Activated CD4-positive, CD25-positive, alpha-beta regulatory T cell (primary cell): ENCODE data around the gene BACH1.

Experiments
- DNase-seq, 4 experiments: peaks; one replicate each; lab custom pipeline; 2025; lab: John Stamatoyannopoulos, UW

BACH1 gene

DNA sequence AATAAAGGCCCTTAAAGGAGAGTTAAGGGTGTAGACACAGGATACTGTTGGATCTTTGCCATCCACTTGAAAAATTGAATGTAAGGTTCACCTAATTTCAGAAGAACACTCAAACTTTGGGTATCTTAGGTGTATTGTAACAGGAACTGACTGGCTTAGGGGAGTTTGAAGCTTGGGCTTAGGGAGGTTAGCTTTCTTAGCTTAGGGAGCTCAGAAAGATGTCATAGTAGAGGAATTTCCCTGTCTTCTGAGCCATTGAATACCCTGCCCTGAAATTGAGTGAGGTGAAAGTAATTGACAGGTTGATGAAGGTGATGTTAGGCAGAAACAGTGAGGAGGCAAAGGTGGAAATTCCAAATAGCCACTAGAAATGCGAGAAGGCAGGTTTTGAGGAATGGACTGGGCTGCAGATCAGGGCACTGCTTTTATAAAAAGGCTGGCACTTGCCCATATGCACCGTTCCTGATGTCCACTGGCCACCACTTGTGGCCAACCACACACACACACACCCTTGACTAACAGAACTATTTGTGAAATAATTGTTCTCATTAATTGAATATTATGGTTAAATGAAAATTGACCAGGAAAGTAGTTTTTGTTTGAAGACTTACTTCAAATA, 16.5 kb downstream of the BACH1 start:
- no peak for DNase-seq

GRCh38 chr21:29316029-29316742, 17.5 kb downstream of the BACH1 start:
- DNase-seq, result no peak

- DNase-seq, result no peak
Observed at GRCh38 chr21:29316806-29317205, 18.1 kb downstream of the BACH1 start.

GRCh38 chr21:29318354-29318753, 19.6 kb downstream of the BACH1 start:
- no peak for DNase-seq

GRCh38 chr21:29320031-29320430, 21.3 kb downstream of the BACH1 start:
- no peak for DNase-seq

GRCh38 chr21:29321217-29321616, 22.5 kb downstream of the BACH1 start:
- DNase-seq, result no peak

GRCh38 chr21:29321932-29322928, 23.5 kb downstream of the BACH1 start:
- DNase-seq, result no peak

DNA sequence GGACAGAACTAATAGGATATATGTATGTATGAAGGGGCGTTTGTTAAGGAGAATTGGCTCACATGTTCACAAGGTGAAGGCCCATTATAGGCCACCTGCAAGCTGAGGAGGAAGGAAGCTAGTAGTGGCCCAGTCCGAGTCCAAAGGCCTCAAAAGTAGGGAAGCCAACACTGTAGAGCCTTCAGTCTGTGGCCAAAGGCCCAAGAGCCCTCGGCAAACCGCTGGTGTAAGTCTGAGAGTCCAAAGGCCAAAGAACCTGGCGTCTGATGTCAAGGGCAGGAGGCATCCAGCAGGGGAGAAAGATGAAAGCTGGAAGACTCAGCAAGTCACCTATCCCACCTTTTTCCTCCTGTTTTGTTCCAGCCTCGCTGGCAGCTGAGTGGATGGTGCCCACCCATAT, 24.5 kb downstream of the BACH1 start:
- DNase-seq, result no peak

DNA sequence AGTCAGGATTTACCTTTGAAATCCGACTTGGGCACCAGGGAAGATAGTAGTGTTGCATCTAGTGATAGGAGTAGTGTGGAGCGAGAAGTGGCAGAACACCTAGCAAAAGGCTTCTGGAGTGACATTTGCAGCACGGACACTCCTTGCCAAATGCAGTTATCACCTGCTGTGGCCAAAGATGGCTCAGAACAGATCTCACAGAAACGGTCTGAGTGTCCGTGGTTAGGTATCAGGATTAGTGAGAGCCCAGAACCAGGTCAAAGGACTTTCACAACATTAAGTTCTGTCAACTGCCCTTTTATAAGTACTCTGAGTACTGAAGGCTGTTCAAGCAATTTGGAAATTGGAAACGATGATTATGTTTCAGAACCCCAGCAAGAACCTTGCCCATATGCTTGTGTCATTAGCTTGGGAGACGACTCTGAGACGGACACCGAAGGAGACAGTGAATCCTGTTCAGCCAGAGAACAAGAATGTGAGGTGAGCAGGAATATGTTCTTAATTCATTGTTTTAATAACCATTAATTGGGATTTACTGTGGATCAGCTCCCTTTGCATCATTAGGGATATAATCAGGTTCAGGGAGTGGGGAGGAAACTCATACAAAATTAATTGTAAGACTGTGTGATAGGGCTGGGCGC, 28.3 kb downstream of the BACH1 start:
- no peak for DNase-seq

- DNase-seq, result no peak
Observed at GRCh38 chr21:29329406-29329805, 30.7 kb downstream of the BACH1 start.

DNA sequence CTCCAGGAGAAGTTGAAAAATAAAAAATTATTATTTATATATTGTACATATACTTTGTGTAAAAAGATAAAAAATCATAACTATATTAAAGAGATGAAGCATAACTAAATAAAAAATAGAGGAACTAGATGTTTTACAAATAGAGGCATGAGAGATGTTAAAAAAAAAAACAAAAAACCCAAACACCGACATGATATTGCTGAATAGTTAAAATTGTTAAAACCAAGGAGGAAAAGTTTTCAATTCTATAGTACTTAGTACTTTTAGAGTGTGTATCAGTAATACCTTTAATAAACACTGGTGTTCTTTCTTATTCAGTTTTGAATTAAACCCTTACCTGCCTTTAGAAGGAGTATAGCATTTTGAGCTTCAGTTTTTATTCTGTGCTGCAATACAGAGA, 32.1 kb downstream of the BACH1 start:
- DNase-seq, result no peak

GRCh38 chr21:29332461-29333362, 34.0 kb downstream of the BACH1 start:
- no peak for DNase-seq

- DNase-seq, result no peak
Observed at GRCh38 chr21:29333406-29333805, 34.7 kb downstream of the BACH1 start.

DNA sequence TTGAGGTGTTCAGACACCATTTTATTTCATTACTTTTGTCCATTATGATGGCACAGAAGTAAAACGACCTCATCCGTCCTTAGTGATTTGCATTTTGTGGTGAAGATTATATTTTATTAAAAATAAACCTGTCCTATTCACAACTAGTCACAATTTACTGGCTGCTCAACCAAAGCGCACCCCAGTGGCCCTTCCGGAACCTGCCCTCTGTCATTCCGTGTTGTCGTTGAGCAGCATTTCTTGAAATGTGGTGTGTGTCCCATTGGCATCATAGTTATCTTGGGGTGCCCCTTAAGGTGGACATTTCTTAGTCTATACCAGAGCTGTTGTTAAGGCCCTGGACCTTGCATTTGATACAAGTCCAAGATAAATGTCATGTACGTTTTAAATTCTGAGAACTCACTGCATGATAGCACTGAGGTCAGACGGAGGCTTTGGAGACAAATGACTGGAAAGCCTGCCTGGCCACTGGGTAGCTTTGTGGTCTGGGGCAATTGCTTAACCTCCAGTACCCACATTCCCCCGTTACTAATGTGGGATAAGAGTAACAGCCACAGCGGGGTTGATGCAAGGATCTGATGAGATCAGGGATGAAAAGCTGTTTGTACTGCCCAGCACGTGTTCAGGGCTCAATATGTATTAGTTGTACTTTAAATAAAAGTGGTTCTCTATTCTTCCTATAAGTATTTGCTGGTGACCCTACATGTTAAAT, 36.2 kb downstream of the BACH1 start:
- DNase-seq, result no peak

GRCh38 chr21:29335720-29336119, 37.0 kb downstream of the BACH1 start:
- DNase-seq, result no peak

GRCh38 chr21:29338256-29338655, 39.5 kb downstream of the BACH1 start:
- no peak for DNase-seq

- DNase-seq, result no peak
Observed at GRCh38 chr21:29340228-29340627, 41.5 kb downstream of the BACH1 start.

DNA sequence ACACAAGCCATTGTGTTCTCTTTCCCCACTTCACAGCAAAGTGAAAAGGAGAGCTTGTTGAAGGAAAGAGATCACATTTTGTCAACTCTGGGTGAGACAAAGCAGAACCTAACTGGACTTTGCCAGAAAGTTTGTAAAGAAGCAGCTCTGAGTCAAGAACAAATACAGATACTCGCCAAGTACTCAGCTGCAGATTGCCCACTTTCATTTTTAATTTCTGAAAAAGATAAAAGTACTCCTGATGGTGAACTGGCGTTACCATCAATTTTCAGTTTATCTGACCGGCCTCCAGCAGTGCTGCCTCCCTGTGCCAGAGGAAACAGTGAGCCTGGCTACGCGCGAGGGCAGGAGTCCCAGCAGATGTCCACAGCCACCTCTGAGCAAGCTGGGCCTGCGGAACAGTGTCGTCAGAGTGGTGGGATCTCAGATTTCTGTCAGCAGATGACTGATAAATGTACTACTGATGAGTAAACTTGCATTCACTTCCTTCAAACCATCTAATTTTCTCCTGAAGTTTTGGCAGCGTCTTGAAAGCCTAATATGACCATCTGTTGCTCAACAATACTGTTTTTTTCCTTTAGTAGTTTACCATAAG, 43.7 kb downstream of the BACH1 start:
- DNase-seq, result no peak

- no peak for DNase-seq
Observed at GRCh38 chr21:29343519-29343918, 44.8 kb downstream of the BACH1 start.

DNA sequence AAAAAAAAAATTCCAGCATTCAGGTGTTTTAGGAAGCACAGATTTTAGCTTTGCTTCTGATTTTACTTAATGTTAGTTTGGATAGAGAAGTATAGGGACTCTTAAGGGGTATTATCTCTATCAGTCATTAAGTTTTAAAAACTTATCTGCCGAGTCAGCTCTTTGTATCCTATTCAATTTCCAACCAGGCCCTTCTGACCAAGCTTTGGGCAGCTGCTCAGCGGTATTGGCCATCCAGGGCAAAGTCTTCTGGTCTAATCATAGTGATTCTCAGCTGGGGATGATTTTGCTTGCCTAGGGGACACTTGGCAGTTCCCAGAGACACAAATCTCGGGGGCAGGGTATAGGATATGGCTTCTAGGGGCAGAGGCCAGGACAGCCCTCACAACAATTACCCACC, 47.6 kb downstream of the BACH1 start:
- no peak for DNase-seq
